ENCODE measurements around the gene DIRAS1.
"Not testable (repeated sequence)": the region's sequence is repeated elsewhere in the genome, so short reads cannot be mapped to it uniquely, and the experiment has no call there.

The DIRAS1 gene

DNA sequence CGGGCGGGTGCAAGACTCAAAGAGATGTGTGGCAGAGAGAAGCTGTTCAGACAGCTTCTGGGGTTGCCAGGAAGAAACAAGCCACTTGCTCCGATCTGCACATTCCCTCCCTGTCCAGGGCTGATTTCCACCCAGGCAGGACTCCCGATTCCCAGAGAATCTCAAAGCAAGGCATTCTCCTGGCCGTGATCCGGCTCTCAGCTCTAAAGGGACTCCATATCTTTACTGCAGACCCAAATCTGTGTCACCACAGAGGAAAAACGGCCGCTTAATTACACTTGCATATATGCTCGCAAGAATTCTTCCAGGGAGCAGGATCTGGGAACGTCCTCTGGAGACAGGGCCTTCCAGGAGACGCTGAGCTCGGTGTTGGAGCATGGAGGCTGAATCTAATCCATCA, 44.3 kb downstream of the DIRAS1 start:
- DNase-seq (ENCODE audit: low read depth): no peak

DNA sequence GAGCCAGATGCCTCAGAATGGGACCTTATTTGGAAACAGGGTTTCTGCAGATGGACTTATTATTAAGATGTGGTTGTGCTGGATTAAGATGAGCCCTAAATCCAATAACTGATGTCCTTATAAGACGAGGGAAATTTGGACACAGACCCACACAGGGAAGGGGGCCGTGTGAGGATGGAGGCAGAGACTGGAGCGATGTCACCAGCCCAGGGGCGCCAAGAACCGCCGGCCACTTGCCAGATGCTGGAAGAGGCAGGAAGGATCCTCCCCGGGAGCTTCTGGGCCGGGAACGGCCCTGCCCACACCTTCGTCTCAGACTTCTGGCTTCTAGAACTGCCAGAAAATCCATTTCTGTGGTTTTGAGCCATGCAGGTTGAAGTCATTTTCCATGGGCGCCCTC, 45.3 kb downstream of the DIRAS1 start:
- DNase-seq (ENCODE audit: low read depth): no peak

DNA sequence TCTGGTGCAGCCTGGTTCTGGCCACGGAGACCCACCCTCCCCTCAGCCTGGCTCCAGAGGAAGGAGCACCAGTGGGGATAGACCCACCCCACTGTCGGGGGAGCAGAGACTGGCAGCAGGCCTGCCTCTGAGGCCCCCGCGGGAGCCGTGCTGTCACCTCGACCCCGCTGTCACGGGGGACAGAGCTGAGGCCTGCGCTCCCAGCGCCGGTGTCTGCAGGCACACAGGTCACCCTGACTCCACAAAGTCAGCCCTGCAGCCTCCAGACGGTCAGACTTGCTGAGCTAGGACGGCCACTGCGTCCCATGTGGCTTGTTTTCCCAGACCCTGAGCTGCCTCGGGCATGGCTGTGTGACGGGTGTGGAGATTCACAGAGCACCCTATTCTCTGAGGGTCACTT, 51.0 kb downstream of the DIRAS1 start:
- no peak for DNase-seq (ENCODE audit: low read depth)

DNA sequence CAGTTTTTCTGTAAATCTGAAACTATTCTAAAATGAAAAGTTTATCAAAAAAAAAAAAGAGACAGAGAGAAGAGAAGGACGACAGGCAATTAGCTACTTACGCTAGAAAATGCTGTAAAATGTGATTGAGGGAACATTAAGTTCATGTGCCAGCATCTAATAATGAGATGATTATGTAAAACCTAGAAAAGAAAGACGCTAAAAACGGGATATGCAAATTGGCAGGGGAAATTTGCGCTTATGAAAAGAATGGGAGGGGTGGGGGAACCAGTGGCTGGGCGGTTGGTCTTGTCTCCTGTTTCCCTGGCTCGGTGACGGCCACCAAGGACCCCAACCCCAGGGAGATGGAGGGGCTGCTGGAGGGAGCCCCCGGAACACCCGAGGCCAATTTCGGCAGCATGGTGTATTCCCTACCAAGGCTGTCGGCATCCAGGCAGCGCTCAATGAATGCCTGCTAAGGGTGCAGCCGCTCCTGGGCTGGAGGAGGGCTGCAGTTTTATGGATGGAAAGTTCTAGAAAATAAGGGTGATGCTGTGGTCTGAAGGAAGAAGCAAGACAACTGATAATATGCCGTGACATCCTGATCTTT, 52.9 kb downstream of the DIRAS1 start:
- DNase-seq (ENCODE audit: low read depth): no peak

DNA sequence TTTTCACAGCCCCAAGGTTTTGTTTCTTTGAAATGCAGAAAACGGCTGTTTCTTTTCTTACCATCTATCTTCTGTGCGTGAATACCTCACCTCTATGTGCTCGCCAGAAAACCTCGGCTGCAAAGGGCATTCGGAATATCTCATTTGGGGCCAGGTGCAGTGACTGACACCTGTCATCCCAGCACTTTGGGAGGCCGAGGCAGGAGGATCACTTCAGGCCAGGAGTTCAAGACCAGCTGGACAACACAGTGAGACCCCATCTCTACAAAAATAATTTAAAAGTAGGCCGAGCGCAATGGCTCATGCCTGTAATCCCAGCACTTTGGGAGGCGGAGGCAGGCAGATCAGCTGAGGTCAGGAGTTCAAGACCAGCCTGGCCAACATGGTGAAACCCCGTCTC, 53.8 kb downstream of the DIRAS1 start:
- not testable (repeated sequence) for DNase-seq (ENCODE audit: low read depth)

DNA sequence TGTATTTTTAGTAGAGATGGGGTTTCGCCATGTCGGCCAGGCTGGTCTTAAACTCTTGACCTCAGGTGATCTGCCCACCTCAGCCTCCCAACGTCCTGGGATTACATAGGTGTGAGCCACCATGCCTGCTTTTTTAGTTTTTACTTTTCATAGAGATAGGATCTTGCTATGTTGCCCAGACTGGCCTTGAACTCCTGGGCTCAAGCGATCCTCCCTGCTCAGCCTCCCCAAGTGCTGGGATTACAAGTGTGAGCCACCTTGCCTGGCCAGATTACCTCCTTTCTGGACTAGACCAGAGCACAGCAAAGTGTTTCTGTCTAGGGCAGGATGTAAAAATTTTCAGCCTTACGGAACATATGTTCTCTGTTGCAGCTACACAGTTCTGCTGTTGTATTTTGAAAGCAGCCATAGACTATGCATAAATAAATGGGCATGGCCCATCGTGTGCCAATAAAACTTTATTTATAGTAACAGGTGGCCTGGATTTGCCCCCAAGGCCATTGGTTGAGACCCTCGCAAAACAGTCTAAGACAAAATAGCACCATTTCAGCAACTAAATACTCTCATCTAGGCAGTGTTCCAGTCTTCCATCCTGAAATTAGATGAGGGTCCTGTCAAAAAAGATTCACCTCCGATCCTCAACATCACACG, 54.7 kb downstream of the DIRAS1 start:
- DNase-seq (ENCODE audit: low read depth): no peak

DNA sequence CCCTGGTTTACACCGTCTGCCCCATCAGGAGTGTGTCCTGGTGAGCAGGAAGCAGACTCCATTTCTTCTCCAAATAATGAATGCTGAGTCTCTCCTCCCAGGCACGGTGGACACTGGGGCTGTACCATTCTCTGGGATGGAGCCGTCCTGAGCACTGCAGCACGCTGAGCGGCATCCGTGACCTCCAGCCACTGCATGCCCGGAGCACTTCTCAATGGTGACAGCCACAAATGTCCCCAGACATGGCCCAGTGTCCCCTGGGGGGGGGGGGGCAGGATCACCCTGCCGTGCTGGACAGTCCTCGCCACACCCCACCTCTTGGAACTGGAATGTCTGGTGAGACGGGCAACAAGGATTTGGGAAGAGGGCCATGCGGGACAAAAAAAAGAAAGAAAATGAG, 56.1 kb downstream of the DIRAS1 start:
- no peak for DNase-seq (ENCODE audit: low read depth)
